Heart left ventricle (tissue), 13 donors: Measurements from ENCODE around the gene PCP4.

ENCODE experiments used
- POLR2A ChIP-seq, 2 donors: fragments of 450-650 bp; IDR thresholded peaks; one replicate each; pipeline ENCODE4 v1.6.1; 2017; ENCODE audit warnings: antibody characterized with exemption in 2 of 2, mild to moderate bottlenecking in 2 of 2, moderate library complexity in 2 of 2
- TF ChIP-seq, protein P1 (sequence below), 12 donors: fragments of 200-600 bp; sonication (generic) in 4 of 12; IDR thresholded peaks; one replicate each; pipeline versions ENCODE4 v1.5.0 to v1.8.0; 2018 to 2022; ENCODE audit warnings: antibody characterized with exemption in 12 of 12, mild to moderate bottlenecking in 5 of 12
- donor health status: ischemic (EF 13 %, LVEDD 7.1; RV severe dilation, severe dysfunction).
- donor health status: DM: no; HTN: yes; CAD: no.
- donor health status: DM: no; HTN: no; CAD: no.
- donor health status: ischemic (EF 25% LVEDD 6.9; RV normal size, moderate dysfunction).
- donor health status: ischemic (EF 25% LVEDD 5.7; RV mildly dilated, moderate dysfunction).
- donor health status: ischemic (EF 35%, LVEDD 5.7; RV mildly dilated, moderate dysfunction).
- donor health status: nonischemic (EF 11% LVEDD 7.7; RV severe dilation, severe dysfunction).
- donor health status: DM: yes; HTN: yes; CAD: no.
- donor health status: PGD.
- donor health status: ischemic (EF 29% LVEDD 5.4; RV normal size, mild dysfunction).
- donor health status: nonischemic (EF 23%, LVEDD 6.1; RV moderate dilation, normal function).

DNA sequence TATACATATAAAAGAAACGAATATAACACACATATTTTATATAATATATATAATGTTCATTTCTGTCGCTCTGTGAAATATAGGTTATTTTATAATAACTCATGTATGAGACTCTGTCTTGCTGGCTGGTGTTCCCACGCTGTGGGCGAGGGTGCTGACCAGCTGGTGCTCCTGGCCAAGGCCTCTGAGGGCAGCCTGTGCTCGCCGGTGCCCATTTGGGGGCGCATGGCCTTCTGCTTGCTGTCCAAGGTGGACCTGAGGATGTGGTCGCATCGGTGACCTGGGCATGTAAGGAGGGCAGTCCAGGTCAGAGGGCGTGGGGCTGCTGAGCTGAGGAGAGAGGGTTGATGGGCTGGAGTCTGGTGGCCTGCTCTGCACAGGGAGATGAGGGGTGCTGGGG, 1.1 kb upstream of the PCP4 start:
- TF ChIP-seq, protein P1, sequence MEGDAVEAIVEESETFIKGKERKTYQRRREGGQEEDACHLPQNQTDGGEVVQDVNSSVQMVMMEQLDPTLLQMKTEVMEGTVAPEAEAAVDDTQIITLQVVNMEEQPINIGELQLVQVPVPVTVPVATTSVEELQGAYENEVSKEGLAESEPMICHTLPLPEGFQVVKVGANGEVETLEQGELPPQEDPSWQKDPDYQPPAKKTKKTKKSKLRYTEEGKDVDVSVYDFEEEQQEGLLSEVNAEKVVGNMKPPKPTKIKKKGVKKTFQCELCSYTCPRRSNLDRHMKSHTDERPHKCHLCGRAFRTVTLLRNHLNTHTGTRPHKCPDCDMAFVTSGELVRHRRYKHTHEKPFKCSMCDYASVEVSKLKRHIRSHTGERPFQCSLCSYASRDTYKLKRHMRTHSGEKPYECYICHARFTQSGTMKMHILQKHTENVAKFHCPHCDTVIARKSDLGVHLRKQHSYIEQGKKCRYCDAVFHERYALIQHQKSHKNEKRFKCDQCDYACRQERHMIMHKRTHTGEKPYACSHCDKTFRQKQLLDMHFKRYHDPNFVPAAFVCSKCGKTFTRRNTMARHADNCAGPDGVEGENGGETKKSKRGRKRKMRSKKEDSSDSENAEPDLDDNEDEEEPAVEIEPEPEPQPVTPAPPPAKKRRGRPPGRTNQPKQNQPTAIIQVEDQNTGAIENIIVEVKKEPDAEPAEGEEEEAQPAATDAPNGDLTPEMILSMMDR (IDR thresholded peaks at IDR 0.05), result no peak
- no peak for TF ChIP-seq POLR2A (IDR thresholded peaks at IDR 0.05)
